ENCODE results near the gene LSM7.

LSM7 gene

DNA sequence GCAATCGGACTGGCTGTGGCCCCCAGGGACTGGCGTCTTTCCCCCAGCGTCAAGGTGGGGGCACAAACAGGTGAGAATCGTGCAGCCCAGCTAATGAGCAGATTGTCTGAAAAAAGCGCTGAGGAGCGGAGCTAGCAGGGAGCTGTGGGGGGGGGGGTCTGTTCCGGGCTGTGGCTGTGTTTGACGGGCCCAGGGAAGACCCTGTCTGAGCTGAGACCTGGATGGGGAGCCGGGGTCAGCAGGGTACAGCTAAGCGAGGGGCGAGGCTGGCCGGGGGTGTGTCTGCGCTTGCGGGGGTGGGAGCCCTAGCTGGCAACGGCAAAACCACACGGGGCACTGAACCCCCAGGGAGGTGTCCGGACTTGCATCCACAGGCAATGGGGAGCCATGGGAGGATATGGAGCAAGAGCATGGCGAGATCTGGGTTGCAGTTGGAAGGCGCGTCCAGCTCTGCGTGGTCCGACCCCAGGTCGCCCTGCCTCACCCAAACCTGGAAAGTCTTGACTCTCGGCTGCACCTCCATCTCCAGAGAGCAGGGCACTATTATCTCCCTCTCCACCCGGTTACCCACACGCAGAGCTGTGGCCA is 25.1 kb downstream of the LSM7 start:
- no peak overlapping the region for H3K9ac ChIP-seq (ENCODE audit: insufficient read length, low read depth)
- no peaks in the 10 kb centered on the region for H3K36me3 ChIP-seq (ENCODE audit: insufficient read depth, insufficient read length, low read length)
- no peaks in the 10 kb centered on the region for H3K9me3 ChIP-seq (ENCODE audit: insufficient read depth, low read length)
- no peak overlapping the region for H3K4me3 ChIP-seq (ENCODE audit: insufficient read length, low read depth)
- TF ChIP-seq ZNF274 (IDR thresholded peaks at IDR 0.05; ENCODE audit: low read depth, low read length) (no peak), YY1 (IDR thresholded peaks at IDR 0.05; ENCODE audit: insufficient read depth, insufficient read length) (no peak), SUZ12 (IDR thresholded peaks at IDR 0.05; ENCODE audit: extremely low read depth, insufficient read depth, insufficient read length) (no peak)
- no peak for DNase-seq (ENCODE audit: low read depth, low spot score)
- peaks cover 21% of the 10 kb centered on the region for H3K27me3 ChIP-seq (ENCODE audit: insufficient read depth, insufficient read length)
- H3K4me1 ChIP-seq (ENCODE audit: insufficient read depth, insufficient read length) = peaks cover 38% of the 10 kb centered on the region

GRCh38 chr19:2302319-2303210 is 25.8 kb downstream of the LSM7 start:
- H3K4me1 ChIP-seq (ENCODE audit: insufficient read depth, insufficient read length) = peaks cover 36% of the 10 kb centered on the region
- H3K9me3 ChIP-seq (ENCODE audit: insufficient read depth, low read length) = no peaks in the 10 kb centered on the region
- DNase-seq (ENCODE audit: low read depth, low spot score) = no peak
- peak overlapping the region; percentile 15 for H3K9ac ChIP-seq (ENCODE audit: insufficient read length, low read depth)
- TF ChIP-seq ZNF274 (IDR thresholded peaks at IDR 0.05; ENCODE audit: low read depth, low read length) = no peak
- TF ChIP-seq SUZ12 (IDR thresholded peaks at IDR 0.05; ENCODE audit: extremely low read depth, insufficient read depth, insufficient read length) = no peak
- no peak for TF ChIP-seq YY1 (IDR thresholded peaks at IDR 0.05; ENCODE audit: insufficient read depth, insufficient read length)
- H3K4me3 ChIP-seq (ENCODE audit: insufficient read length, low read depth) = peak overlapping the region; percentile 1
- H3K36me3 ChIP-seq (ENCODE audit: insufficient read depth, insufficient read length, low read length) = no peaks in the 10 kb centered on the region
- H3K27me3 ChIP-seq (ENCODE audit: insufficient read depth, insufficient read length) = peaks cover 15% of the 10 kb centered on the region

DNA sequence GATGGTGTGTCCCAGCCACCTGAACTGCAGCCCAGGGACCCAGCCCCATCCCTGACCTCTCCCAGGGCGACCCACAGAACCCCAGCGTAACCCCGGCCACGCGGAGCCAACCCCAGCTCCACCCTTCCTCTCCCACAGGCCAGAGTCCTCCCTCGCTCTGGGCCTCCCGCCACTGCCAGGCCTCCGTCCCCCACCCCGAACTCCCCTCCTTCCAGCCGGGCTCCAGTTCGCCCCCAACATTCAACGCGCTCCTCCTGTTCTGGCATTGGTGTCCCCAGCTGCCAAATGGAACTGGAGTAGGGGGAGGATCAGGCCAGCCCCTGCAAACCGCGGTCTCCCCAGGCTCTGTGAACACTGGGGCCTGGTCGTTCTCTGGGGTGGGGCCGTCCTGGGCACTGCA is 27.9 kb downstream of the LSM7 start:
- peaks cover 12% of the 10 kb centered on the region for H3K27me3 ChIP-seq (ENCODE audit: insufficient read depth, insufficient read length)
- no peak overlapping the region for H3K9ac ChIP-seq (ENCODE audit: insufficient read length, low read depth)
- no peaks in the 10 kb centered on the region for H3K9me3 ChIP-seq (ENCODE audit: insufficient read depth, low read length)
- no peak for DNase-seq (ENCODE audit: low read depth, low spot score)
- peaks cover 26% of the 10 kb centered on the region for H3K4me1 ChIP-seq (ENCODE audit: insufficient read depth, insufficient read length)
- H3K36me3 ChIP-seq (ENCODE audit: insufficient read depth, insufficient read length, low read length) = no peaks in the 10 kb centered on the region
- no peak for TF ChIP-seq YY1 (IDR thresholded peaks at IDR 0.05; ENCODE audit: insufficient read depth, insufficient read length)
- H3K4me3 ChIP-seq (ENCODE audit: insufficient read length, low read depth) = no peak overlapping the region

- H3K9ac ChIP-seq (ENCODE audit: insufficient read length, low read depth) = peak overlapping the region; percentile 42
Measured at GRCh38 chr19:2296141-2296540, 32.2 kb downstream of the LSM7 start.

DNA sequence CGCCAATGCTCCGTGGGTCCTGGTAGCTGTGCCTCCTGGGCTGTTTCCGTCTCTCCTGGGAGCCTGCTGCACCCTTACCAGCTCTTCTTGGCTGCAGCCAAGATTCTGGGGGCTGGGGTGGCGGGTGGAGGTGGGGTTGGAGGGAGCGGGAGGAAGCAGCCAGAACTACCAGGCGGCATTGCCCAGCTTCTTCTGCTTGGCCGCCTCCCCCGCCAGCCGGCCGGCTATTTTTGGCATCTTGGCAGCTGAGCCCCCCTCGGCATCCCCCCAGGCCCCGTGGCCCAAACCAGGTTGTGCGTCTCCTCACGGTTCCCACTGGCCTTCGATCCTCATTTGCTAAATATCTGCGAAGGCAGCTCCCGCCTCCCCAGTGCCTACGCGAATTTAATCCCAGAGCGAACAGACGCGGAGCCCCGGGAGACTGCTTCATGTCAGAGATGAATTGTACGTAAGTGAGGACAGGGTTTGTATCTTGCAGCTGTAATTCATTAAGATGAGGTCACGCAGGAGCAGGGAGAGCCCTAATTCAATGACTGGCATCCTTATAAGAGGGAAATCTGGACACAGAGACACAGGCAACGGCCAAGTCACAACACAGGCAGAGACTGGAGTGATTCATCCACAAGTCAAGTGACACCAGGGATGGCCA is 33.6 kb downstream of the LSM7 start:
- peaks cover 20% of the 10 kb centered on the region for H3K4me1 ChIP-seq (ENCODE audit: insufficient read depth, insufficient read length)
- H3K4me3 ChIP-seq (ENCODE audit: insufficient read length, low read depth) = no peak overlapping the region
- no peaks in the 10 kb centered on the region for H3K9me3 ChIP-seq (ENCODE audit: insufficient read depth, low read length)
- TF ChIP-seq ZNF274 (IDR thresholded peaks at IDR 0.05; ENCODE audit: low read depth, low read length) (no peak), SUZ12 (IDR thresholded peaks at IDR 0.05; ENCODE audit: extremely low read depth, insufficient read depth, insufficient read length) (no peak), YY1 (IDR thresholded peaks at IDR 0.05; ENCODE audit: insufficient read depth, insufficient read length) (no peak)
- H3K36me3 ChIP-seq (ENCODE audit: insufficient read depth, insufficient read length, low read length) = no peaks in the 10 kb centered on the region
- no peak overlapping the region for H3K9ac ChIP-seq (ENCODE audit: insufficient read length, low read depth)
- DNase-seq (ENCODE audit: low read depth, low spot score) = no peak
- peaks cover 50% of the 10 kb centered on the region for H3K27me3 ChIP-seq (ENCODE audit: insufficient read depth, insufficient read length)

More at GRCh38 chr19:2296141-2296540, 32.2 kb downstream of the LSM7 start:
- Histone ChIP-seq H3K36me3 (ENCODE audit: insufficient read depth, insufficient read length, low read length) (no peaks in the 10 kb centered on the region), H3K27me3 (ENCODE audit: insufficient read depth, insufficient read length) (peaks cover 37% of the 10 kb centered on the region), H3K4me1 (ENCODE audit: insufficient read depth, insufficient read length) (peaks cover 17% of the 10 kb centered on the region), H3K9me3 (ENCODE audit: insufficient read depth, low read length) (no peaks in the 10 kb centered on the region), H3K4me3 (ENCODE audit: insufficient read length, low read depth) (no peak overlapping the region)
- no peak for DNase-seq (ENCODE audit: low read depth, low spot score)
- no peak for TF ChIP-seq SUZ12 (IDR thresholded peaks at IDR 0.05; ENCODE audit: extremely low read depth, insufficient read depth, insufficient read length)
- TF ChIP-seq YY1 (IDR thresholded peaks at IDR 0.05; ENCODE audit: insufficient read depth, insufficient read length) = no peak
- no peak for TF ChIP-seq ZNF274 (IDR thresholded peaks at IDR 0.05; ENCODE audit: low read depth, low read length)

- Histone ChIP-seq H3K27me3 (ENCODE audit: insufficient read depth, insufficient read length) (peaks cover 84% of the 10 kb centered on the region), H3K4me3 (ENCODE audit: insufficient read length, low read depth) (peak overlapping the region; percentile 27), H3K9me3 (ENCODE audit: insufficient read depth, low read length) (no peaks in the 10 kb centered on the region), H3K4me1 (ENCODE audit: insufficient read depth, insufficient read length) (peaks cover 20% of the 10 kb centered on the region), H3K9ac (ENCODE audit: insufficient read length, low read depth) (peak overlapping the region; percentile 27), H3K36me3 (ENCODE audit: insufficient read depth, insufficient read length, low read length) (no peaks in the 10 kb centered on the region)
- DNase-seq (ENCODE audit: low read depth, low spot score) = no peak
- peak; percentile 73 for TF ChIP-seq SUZ12 (IDR thresholded peaks at IDR 0.05; ENCODE audit: extremely low read depth, insufficient read depth, insufficient read length)
- no peak for TF ChIP-seq YY1 (IDR thresholded peaks at IDR 0.05; ENCODE audit: insufficient read depth, insufficient read length)
Measured at GRCh38 chr19:2291185-2291751, 37.1 kb downstream of the LSM7 start.

Measured in NT2/D1 (cell line).